A549 (cell line): ENCODE measurements around the gene DCK. TPM values are rescaled to one million over a fixed set of nuclear protein-coding genes. Genes with fewer than 3 reads are reported as not detected.

Experiments used
- ATAC-seq, 2 experiments: fragments of 200-7000 bp in 1 of 2; fragments of >200 bp in 1 of 2; cut with Nextera tagmentation in 1 of 2; cut with Tn5 transposase in 1 of 2; 3 replicates each; pipeline versions ENCODE4 v1.8.0 to v1.9.1; 2018 to 2020; ENCODE audit warnings: mild to moderate bottlenecking in 1 of 2, moderate library complexity in 1 of 2
- CTCF ChIA-PET: fragments of 300-600 bp; sonication (Branson Sonifier 250); formaldehyde crosslinking; extraction: SDS; loops from one replicate; lab custom pipeline; 2021; ENCODE audit warnings: antibody characterized with exemption, inconsistent platforms; lab: Yijun Ruan, JAX
- POLR2A ChIA-PET: fragments of 350-600 bp; formaldehyde crosslinking; extraction: SDS; loops from one replicate; lab custom pipeline; 2021; ENCODE audit warnings: antibody characterized with exemption, inconsistent platforms; lab: Yijun Ruan, JAX
- DNase-seq, 2 experiments: peaks; one replicate each; pipeline versions ENCODE4 v3.0.0 to v3.0.0-alpha.2; 2011 to 2016; ENCODE audit warnings: low read depth in 1 of 2, low spot score in 1 of 2
- FAIRE-seq: peaks from 2 replicates; lab custom pipeline; 2011; peaks lifted over from hg19 to GRCh38; lab: Jason Lieb, UNC
- H3K27ac ChIP-seq, 2 experiments: fragments of >200 bp; sonication (Bioruptor Twin); formaldehyde crosslinking; 3 replicates each; pipeline ENCODE4 v1.5.1; 2016 to 2017
- H3K4me1 ChIP-seq: fragments of >200 bp; sonication (Bioruptor Twin); formaldehyde crosslinking; 3 replicates; pipeline ENCODE4 v1.6.1; 2016
- H3K4me2 ChIP-seq: fragments of >200 bp; sonication (Bioruptor Twin); formaldehyde crosslinking; 3 replicates; pipeline ENCODE4 v1.6.1; 2016
- H3K4me3 ChIP-seq: fragments of >200 bp; sonication (Bioruptor Twin); formaldehyde crosslinking; 3 replicates; pipeline ENCODE4 v1.5.1; 2016
- H3K9me3 ChIP-seq: fragments of >200 bp; sonication (Bioruptor Twin); formaldehyde crosslinking; 3 replicates; pipeline ENCODE4 v1.6.1; 2016
- ATOH8 ChIP-seq: fragments of 250-450 bp; sonication (Bioruptor Pico); IDR thresholded peaks from 2 replicates; pipeline ENCODE4 v1.5.0; 2020; ENCODE audit warnings: low read depth, mild to moderate bottlenecking, moderate library complexity
- BCL3 ChIP-seq: fragments of >200 bp; sonication (Bioruptor Twin); formaldehyde crosslinking; IDR thresholded peaks from 3 replicates; pipeline ENCODE4 v1.6.1; 2016
- CEBPB ChIP-seq, 2 experiments: fragments of >200 bp in 1 of 2; sonication (Bioruptor Twin) in 1 of 2; formaldehyde crosslinking in 1 of 2; IDR thresholded peaks; 2 replicates each; pipeline ENCODE4 v1.6.1; 2012 to 2016
- CHD2 ChIP-seq: fragments of 150-350 bp; IDR thresholded peaks from 2 replicates; pipeline ENCODE4 v1.6.1; 2014; ENCODE audit warnings: low read length; ENCODE audit not compliant: partially characterized antibody
- CHD4 ChIP-seq: fragments of 200-600 bp; sonication (generic); IDR thresholded peaks from 2 replicates; pipeline ENCODE4 v1.6.1; 2016; ENCODE audit warnings: antibody characterized with exemption, mild to moderate bottlenecking, borderline replicate concordance
- CTCF ChIP-seq: fragments of >200 bp; sonication (Bioruptor Twin); formaldehyde crosslinking; IDR thresholded peaks from 3 replicates; pipeline ENCODE4 v1.5.1; 2016
- FOSB ChIP-seq: fragments of 250-450 bp; sonication (Bioruptor Pico); IDR thresholded peaks from 2 replicates; pipeline ENCODE4 v1.5.0; 2020; ENCODE audit warnings: mild to moderate bottlenecking, moderate library complexity
- HDAC2 ChIP-seq: fragments of 200-600 bp; sonication (generic); IDR thresholded peaks from 2 replicates; pipeline ENCODE4 v1.6.1; 2016
- HES2 ChIP-seq: fragments of >200 bp; sonication (Bioruptor Twin); formaldehyde crosslinking; IDR thresholded peaks from 2 replicates; pipeline ENCODE4 v1.6.1; 2016
- HOXA7 ChIP-seq: fragments of 250-450 bp; sonication (Bioruptor Pico); IDR thresholded peaks from 2 replicates; pipeline ENCODE4 v1.5.0; 2020; ENCODE audit warnings: mild to moderate bottlenecking, moderate library complexity
- HOXB13 ChIP-seq: fragments of 250-450 bp; sonication (Bioruptor Pico); IDR thresholded peaks from 2 replicates; pipeline ENCODE4 v1.5.0; 2020; ENCODE audit warnings: low read depth, mild to moderate bottlenecking, moderate library complexity
- JUN ChIP-seq, 2 experiments: fragments of >200 bp; sonication (Bioruptor Twin); formaldehyde crosslinking; IDR thresholded peaks; 2 replicates in 1 of 2; 3 replicates in 1 of 2; pipeline ENCODE4 v1.6.1; 2016 to 2017
- JUNB ChIP-seq: fragments of >200 bp; sonication (Bioruptor Twin); formaldehyde crosslinking; IDR thresholded peaks from 2 replicates; pipeline ENCODE4 v1.6.1; 2016
- KDM5A ChIP-seq: fragments of 200-600 bp; sonication (generic); IDR thresholded peaks from 2 replicates; pipeline ENCODE4 v1.6.1; 2016; ENCODE audit warnings: antibody characterized with exemption, mild to moderate bottlenecking
- MAX ChIP-seq: IDR thresholded peaks from 2 replicates; pipeline ENCODE4 v1.6.1; 2012
- PBX3 ChIP-seq: IDR thresholded peaks from 2 replicates; pipeline ENCODE4 v1.6.1; 2012
- POLR2AphosphoS2 ChIP-seq: conservative IDR thresholded peaks from 2 replicates; pipeline ENCODE4 v1.6.1; 2012; ENCODE audit warnings: low read length, improper control_type of control experiment, inconsistent platforms
- RAD21 ChIP-seq, 2 experiments: fragments of >200 bp in 1 of 2; sonication (Bioruptor Twin) in 1 of 2; formaldehyde crosslinking in 1 of 2; IDR thresholded peaks in 1 of 2; conservative IDR thresholded peaks in 1 of 2; 2 replicates in 1 of 2; 3 replicates in 1 of 2; pipeline ENCODE4 v1.6.1; 2012 to 2018; ENCODE audit warnings: inconsistent platforms in 1 of 2
- RFX5 ChIP-seq: fragments of 450-650 bp; IDR thresholded peaks from 2 replicates; pipeline ENCODE4 v1.7.1; 2014; ENCODE audit warnings: antibody characterized with exemption, mild to moderate bottlenecking, moderate library complexity
- SMC3 ChIP-seq: fragments of >200 bp; sonication (Bioruptor Twin); formaldehyde crosslinking; IDR thresholded peaks from 3 replicates; pipeline ENCODE4 v1.6.1; 2018; ENCODE audit warnings: inconsistent platforms
- TFCP2L1 ChIP-seq: fragments of 250-450 bp; sonication (Bioruptor Pico); IDR thresholded peaks from 2 replicates; pipeline ENCODE4 v1.5.0; 2021; ENCODE audit warnings: mild to moderate bottlenecking
- TP53 ChIP-seq: fragments of 250-450 bp; sonication (Bioruptor Pico); IDR thresholded peaks from 2 replicates; pipeline ENCODE4 v1.5.0; 2021; ENCODE audit warnings: mild to moderate bottlenecking, moderate library complexity
- ZC3H11A ChIP-seq: fragments of 450-650 bp; IDR thresholded peaks from 2 replicates; pipeline ENCODE4 v1.6.1; 2014; ENCODE audit warnings: antibody characterized with exemption, mild to moderate bottlenecking
- WGBS: methylation state at CpG from one replicate; pipeline ENCODE4 v1.1.6; 2017; ENCODE audit errors: missing lambda C conversion rate; 5-methylcytosine and 5-hydroxymethylcytosine counted together
- polyA plus RNA-seq, 4 experiments: library from polyadenylated mRNA; depleted of rRNA in 3 of 4; stranded (reverse); fragments of >200 nt; fragmentation: RNase III in 1 of 4; extraction: RNeasy Plus Mini Kit Qiagen cat#74134 plus additional on column Dnase treatment in 1 of 4; gene quantifications; 2 replicates in 3 of 4; 3 replicates in 1 of 4; pipeline ENCODE4 v1.2.3, GENCODE V29; 2011 to 2017

Gene DCK
- polyA plus RNA-seq, 2 of the 4 experiments (the other 2 are of a cell fraction), result 20.0 to 20.6 TPM

- POLR2A ChIA-PET, result no interaction called here
- H3K4me1 ChIP-seq, result peaks cover 22% of the 10 kb centered on the region
- ATAC-seq, result no peak
- FAIRE-seq, result no peak
- no peaks in the 10 kb centered on the region for H3K9me3 ChIP-seq
- no peak for TF ChIP-seq BCL3
- TF ChIP-seq HOXA7, result no peak
- TF ChIP-seq CHD4, result no peak
- no peak for TF ChIP-seq PBX3
- no peak for TF ChIP-seq RAD21 (conservative IDR thresholded peaks at IDR 0.05 in 1 of 2, IDR thresholded peaks at IDR 0.05 in 1 of 2)
- TF ChIP-seq CTCF, result no peak
- no peak for TF ChIP-seq MAX
- no peak for TF ChIP-seq TP53 (CRISPR knock-in tag)
- no peak for TF ChIP-seq JUN (IDR thresholded peaks at IDR 0.05)
- no peak for TF ChIP-seq ATOH8
- no peak for TF ChIP-seq SMC3
- TF ChIP-seq JUNB, result no peak
- TF ChIP-seq FOSB, result no peak
- TF ChIP-seq RFX5, result no peak
- TF ChIP-seq KDM5A, result no peak
- no peak for TF ChIP-seq HDAC2
- no peak for TF ChIP-seq ZC3H11A
- no peak for TF ChIP-seq CEBPB (IDR thresholded peaks at IDR 0.05)
- no peak for TF ChIP-seq TFCP2L1 (CRISPR knock-in tag)
- TF ChIP-seq, all 56 proteins: peak for 0
- Histone ChIP-seq H3K4me3 (no peak overlapping the region), H3K27ac (no peak overlapping the region), H3K4me2 (no peak overlapping the region)
- CTCF ChIA-PET, result no interaction called here
- DNase-seq, result no peak
- 85% methylated on average over 2 of the region's 2 CpGs for WGBS
These were observed 72.6 kb downstream of the DCK start for GRCh38 chr4:71065991-71066510.

- ATAC-seq, result no peak; a peak in 1 of 6 replicates
- peak overlapping the region in 1 of 2 experiments; percentile 45; a peak in 2 of 6 replicates for H3K27ac ChIP-seq
- H3K4me1 ChIP-seq, result peaks cover 22% of the 10 kb centered on the region
- WGBS, result 48% methylated on average over 4 of the region's 4 CpGs
- no peak for FAIRE-seq
- no peaks in the 10 kb centered on the region for H3K9me3 ChIP-seq
- H3K4me3 ChIP-seq, result no peak overlapping the region
- DNase-seq, result peak in 1 of 2 experiments; percentile 16
- peak overlapping the region; percentile 52 for H3K4me2 ChIP-seq
- ChIA-PET CTCF (interaction anchor here (0.6 kb wide), 1 partner anchor 724 kb away, joined by 3 read pairs; no protein-coding TSS in a partner anchor), POLR2A (no interaction called here)
- no peak for TF ChIP-seq JUN (IDR thresholded peaks at IDR 0.05)
- no peak for TF ChIP-seq CHD2
- no peak for TF ChIP-seq CEBPB (IDR thresholded peaks at IDR 0.05)
- TF ChIP-seq POLR2AphosphoS2, result no peak
- no peak for TF ChIP-seq HES2
- no peak for TF ChIP-seq HDAC2
- TF ChIP-seq HOXA7, result no peak
- no peak for TF ChIP-seq HOXB13 (CRISPR knock-in tag)
These were observed 73.6 kb downstream of the DCK start for GRCh38 chr4:71066737-71067716.
